Measurements from ENCODE around the gene MVD. TPM values are rescaled to one million over a fixed set of nuclear protein-coding genes. Genes with fewer than 3 reads are reported as not detected.

The MVD gene
- polyA plus RNA-seq, 1 donor (not counting 4 experiments of a cell fraction or from before 2014, with no cell fraction given), result 59.6 TPM

GRCh38 chr16:88631384-88631783 lies 31.5 kb downstream of the MVD start:
- dilution Hi-C loops (cut with MboI; ENCODE audit: extremely low pct_ligation_motif_present, low sequenced_read_pairs), result no loop called here
- Histone ChIP-seq H2AFZ (ENCODE audit: control insufficient read depth, low read length) (no peak overlapping the region), H4K20me1 (ENCODE audit: control insufficient read depth, extremely low read depth, insufficient read depth, low read length) (no peaks in the 10 kb centered on the region), H3K36me3 (ENCODE audit: control insufficient read depth in 2 of 2, extremely low read depth in 1 of 2, insufficient read depth in 2 of 2, low read length in 2 of 2) (peaks cover 16 to 28% of the 10 kb centered on the region in 2 experiments), H3K9me1 (ENCODE audit: control insufficient read depth, extremely low read depth, insufficient read depth, low read length) (no peaks in the 10 kb centered on the region), H3K27ac (ENCODE audit: control insufficient read depth, insufficient read depth, low read length) (no peak overlapping the region), H3K27me3 (ENCODE audit: control insufficient read depth, extremely low read depth, insufficient read depth, low read length) (peaks cover 15% of the 10 kb centered on the region), H3K9me3 (ENCODE audit: control insufficient read depth, low read depth, low read length) (no peaks in the 10 kb centered on the region), H3K4me1 (ENCODE audit: control insufficient read depth, extremely low read depth, insufficient read depth, low read length) (peaks cover 11% of the 10 kb centered on the region), H3K9ac (ENCODE audit: control insufficient read depth, extremely low read depth, insufficient read depth, low read length) (no peak overlapping the region), H3K4me3 (ENCODE audit: control insufficient read depth in 2 of 3, extremely low read depth in 1 of 3, insufficient read depth in 2 of 3, low read depth in 1 of 3, low read length in 3 of 3) (no peak overlapping the region), H3K79me2 (ENCODE audit: control insufficient read depth, insufficient read depth, low read length) (no peaks in the 10 kb centered on the region), H3K4me2 (ENCODE audit: control insufficient read depth, extremely low read depth, insufficient read depth, low read depth, low read length) (no peak overlapping the region)
- TF ChIP-seq, protein P1, sequence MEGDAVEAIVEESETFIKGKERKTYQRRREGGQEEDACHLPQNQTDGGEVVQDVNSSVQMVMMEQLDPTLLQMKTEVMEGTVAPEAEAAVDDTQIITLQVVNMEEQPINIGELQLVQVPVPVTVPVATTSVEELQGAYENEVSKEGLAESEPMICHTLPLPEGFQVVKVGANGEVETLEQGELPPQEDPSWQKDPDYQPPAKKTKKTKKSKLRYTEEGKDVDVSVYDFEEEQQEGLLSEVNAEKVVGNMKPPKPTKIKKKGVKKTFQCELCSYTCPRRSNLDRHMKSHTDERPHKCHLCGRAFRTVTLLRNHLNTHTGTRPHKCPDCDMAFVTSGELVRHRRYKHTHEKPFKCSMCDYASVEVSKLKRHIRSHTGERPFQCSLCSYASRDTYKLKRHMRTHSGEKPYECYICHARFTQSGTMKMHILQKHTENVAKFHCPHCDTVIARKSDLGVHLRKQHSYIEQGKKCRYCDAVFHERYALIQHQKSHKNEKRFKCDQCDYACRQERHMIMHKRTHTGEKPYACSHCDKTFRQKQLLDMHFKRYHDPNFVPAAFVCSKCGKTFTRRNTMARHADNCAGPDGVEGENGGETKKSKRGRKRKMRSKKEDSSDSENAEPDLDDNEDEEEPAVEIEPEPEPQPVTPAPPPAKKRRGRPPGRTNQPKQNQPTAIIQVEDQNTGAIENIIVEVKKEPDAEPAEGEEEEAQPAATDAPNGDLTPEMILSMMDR (optimal IDR thresholded peaks at IDR 0.05 in 1 of 3, IDR thresholded peaks at IDR 0.05 in 1 of 3, conservative IDR thresholded peaks at IDR 0.05 in 1 of 3; ENCODE audit: extremely low read depth in 1 of 3, insufficient read depth in 2 of 3, low read length in 3 of 3), result no peak
- TF ChIP-seq EZH2 (IDR thresholded peaks at IDR 0.05; ENCODE audit: low read length), result no peak
- DNase-seq (ENCODE audit: low read depth, low spot score) (no peak), FAIRE-seq (no peak)

- Histone ChIP-seq H3K9me3 (ENCODE audit: control insufficient read depth, low read depth, low read length) (no peaks in the 10 kb centered on the region), H3K4me3 (ENCODE audit: control insufficient read depth in 2 of 3, extremely low read depth in 1 of 3, insufficient read depth in 2 of 3, low read depth in 1 of 3, low read length in 3 of 3) (no peak overlapping the region), H3K27me3 (ENCODE audit: control insufficient read depth, extremely low read depth, insufficient read depth, low read length) (peaks cover 11% of the 10 kb centered on the region), H3K36me3 (ENCODE audit: control insufficient read depth in 2 of 2, extremely low read depth in 1 of 2, insufficient read depth in 2 of 2, low read length in 2 of 2) (peaks cover 16 to 28% of the 10 kb centered on the region in 2 experiments), H3K79me2 (ENCODE audit: control insufficient read depth, insufficient read depth, low read length) (no peaks in the 10 kb centered on the region), H3K9me1 (ENCODE audit: control insufficient read depth, extremely low read depth, insufficient read depth, low read length) (no peaks in the 10 kb centered on the region), H3K4me2 (ENCODE audit: control insufficient read depth, extremely low read depth, insufficient read depth, low read depth, low read length) (no peak overlapping the region), H2AFZ (ENCODE audit: control insufficient read depth, low read length) (no peak overlapping the region), H3K4me1 (ENCODE audit: control insufficient read depth, extremely low read depth, insufficient read depth, low read length) (peaks cover 11% of the 10 kb centered on the region), H3K27ac (ENCODE audit: control insufficient read depth, insufficient read depth, low read length) (no peak overlapping the region), H4K20me1 (ENCODE audit: control insufficient read depth, extremely low read depth, insufficient read depth, low read length) (no peaks in the 10 kb centered on the region), H3K9ac (ENCODE audit: control insufficient read depth, extremely low read depth, insufficient read depth, low read length) (no peak overlapping the region)
- no peak for DNase-seq (ENCODE audit: low read depth, low spot score)
- FAIRE-seq, result no peak
- TF ChIP-seq EZH2 (IDR thresholded peaks at IDR 0.05; ENCODE audit: low read length), result no peak
- TF ChIP-seq, protein P1 (optimal IDR thresholded peaks at IDR 0.05 in 1 of 3, IDR thresholded peaks at IDR 0.05 in 1 of 3, conservative IDR thresholded peaks at IDR 0.05 in 1 of 3; ENCODE audit: extremely low read depth in 1 of 3, insufficient read depth in 2 of 3, low read length in 3 of 3), result no peak
- dilution Hi-C loops (cut with MboI; ENCODE audit: extremely low pct_ligation_motif_present, low sequenced_read_pairs), result no loop called here
These were observed 31.9 kb downstream of the MVD start for GRCh38 chr16:88630941-88631340.
